Right atrium auricular region (tissue), 2 donors: ENCODE measurements around the gene FAM170A. TPM values are rescaled to one million over a fixed set of nuclear protein-coding genes. Genes with fewer than 3 reads are reported as not detected.

ENCODE experiments used
- total RNA-seq, 2 donors: library from RNA; depleted of rRNA; stranded (reverse); fragments of >200 nt; gene quantifications; one replicate each; pipeline ENCODE4 v1.1.0, GENCODE V29; 2016

FAM170A gene
- total RNA-seq, 2 donors from 2014 or later, result not detected

Other genes starting within 250 kb of the FAM170A start
- gene HSD17B4, start 177.1 kb upstream of the FAM170A start, total RNA-seq, result 100 to 1,000 TPM; 122 to 170 TPM